ENCODE measurements around the gene ZCCHC8.

Gene ZCCHC8

DNA sequence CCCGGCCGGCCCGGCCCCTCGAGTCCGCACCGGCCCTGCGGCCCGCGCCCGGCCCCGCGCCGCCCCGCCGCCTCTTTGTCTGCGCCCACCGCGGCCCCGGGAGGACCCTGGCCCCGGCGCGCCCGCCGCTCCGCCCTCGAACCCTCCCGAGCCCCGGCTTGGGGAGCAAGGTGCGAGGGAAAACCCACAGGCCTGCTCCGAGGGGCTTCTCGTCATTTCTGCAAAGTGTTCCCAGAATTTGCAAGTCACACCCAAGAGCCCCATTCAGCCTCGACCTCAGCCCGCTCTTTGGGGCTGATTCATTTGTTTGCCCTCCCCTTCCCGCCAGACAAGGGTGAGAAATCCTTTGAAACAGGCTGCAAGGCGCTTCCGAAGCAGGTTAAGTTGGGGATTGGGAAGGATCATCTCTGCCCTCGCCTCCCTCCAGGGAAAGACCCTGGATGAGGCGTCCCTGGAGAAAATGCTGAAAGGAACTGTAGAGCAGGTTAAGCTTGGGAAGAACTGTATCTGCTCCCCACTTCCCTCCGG lies 77.9 kb downstream of the ZCCHC8 start:
- DNase-seq: peak; percentile 39

- DNase-seq: peak; percentile 68
These were observed 78.7 kb downstream of the ZCCHC8 start, which contains the start of gene CLIP1 for GRCh38 chr12:122421821-122422729. Gene CLIP1, minus strand, starts transcription at chr12:122422669. Its CDS starts 42,217 bp downstream, at chr12:122380452.
